Activated T-cell treated with anti-CD3 and anti-CD28 coated beads for 48 hours (primary cell): ENCODE measurements around the gene CBFA2T3.

ENCODE experiments used
- DNase-seq: peaks from one replicate; pipeline ENCODE4 v3.0.0-alpha.2; 2020; ENCODE audit warnings: low read depth

The CBFA2T3 gene

DNA sequence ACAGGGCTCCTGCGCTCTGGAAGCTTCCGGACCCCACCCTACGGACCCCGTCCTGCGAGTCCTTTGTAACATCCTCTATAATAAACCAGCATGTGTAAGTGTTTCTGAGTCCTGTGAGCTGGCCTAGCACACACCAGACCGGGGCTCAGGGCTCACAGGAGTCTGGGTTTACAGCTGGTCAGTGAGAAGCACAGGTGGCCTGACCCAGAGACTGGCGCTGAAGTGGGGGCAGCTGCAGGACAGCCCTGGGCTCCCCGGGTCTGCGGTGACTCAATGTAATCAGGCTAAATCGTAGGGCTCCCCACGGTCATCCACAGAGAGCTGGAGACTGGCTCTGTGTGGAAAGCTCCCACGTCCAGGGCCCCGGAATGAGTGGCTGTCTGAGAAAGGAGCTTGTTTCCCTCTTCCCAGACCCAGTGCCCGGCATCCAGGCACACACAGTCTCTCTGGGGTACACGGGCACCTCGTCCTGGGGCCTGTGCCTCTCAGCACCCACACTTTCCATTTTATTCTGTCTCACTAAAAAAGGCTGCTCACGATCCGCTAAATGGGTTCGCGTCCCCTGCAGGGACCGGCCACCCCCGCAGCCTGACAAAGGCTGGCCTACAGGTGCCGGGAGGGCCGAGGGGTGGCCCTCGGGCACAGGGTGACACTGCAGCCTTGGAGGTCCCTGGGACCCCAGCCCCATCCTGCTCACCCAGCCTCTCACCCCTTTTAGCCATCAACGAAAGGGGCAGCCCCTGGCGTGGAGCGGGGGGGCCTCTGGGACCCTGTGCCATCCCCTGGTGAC is 18.9 kb upstream of the CBFA2T3 start:
- no peak for DNase-seq

DNA sequence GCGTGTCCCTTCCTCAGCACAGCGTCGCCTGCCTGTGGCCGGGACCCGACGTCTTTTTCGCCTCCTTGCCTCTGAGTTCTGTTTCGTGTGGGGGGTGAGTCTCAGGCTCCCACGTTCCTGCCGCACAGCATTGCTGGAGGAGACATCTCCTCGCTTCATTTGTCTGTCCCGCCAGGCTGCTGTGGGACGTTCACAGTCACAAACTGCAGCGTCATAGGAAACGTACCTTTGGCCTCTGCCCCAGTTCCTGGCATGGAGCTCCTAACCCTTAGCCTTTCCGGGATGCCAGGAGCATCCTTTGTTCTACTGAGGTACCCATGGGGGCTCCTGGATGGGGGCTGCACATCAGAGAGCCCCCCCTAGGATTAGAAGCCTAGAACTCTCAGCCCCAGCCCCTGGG is 18.2 kb upstream of the CBFA2T3 start:
- no peak for DNase-seq

DNA sequence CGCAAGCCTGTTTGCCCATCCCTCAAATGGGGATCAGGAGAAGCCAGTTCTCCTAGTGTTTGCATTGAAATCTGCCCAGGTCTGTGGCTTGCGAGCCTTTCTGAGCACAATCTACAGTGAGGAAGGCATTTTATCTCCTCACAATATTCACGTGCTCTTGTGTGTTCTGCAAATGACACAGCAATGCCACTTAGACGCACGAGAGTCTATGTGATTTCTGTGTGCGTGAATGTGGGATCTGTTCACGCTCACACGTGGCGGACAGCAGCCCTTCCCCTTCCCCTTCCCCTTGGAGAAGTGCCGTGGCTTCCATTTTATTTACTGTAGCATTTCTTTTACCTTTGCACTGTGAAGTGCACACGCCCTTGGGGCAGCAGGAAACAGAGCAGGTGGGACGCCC is 17.7 kb upstream of the CBFA2T3 start:
- DNase-seq, result no peak

- no peak for DNase-seq
These were observed 17.1 kb upstream of the CBFA2T3 start for GRCh38 chr16:88993946-88994600.

- no peak for DNase-seq
These were observed 16.3 kb upstream of the CBFA2T3 start for GRCh38 chr16:88993166-88993761.

DNA sequence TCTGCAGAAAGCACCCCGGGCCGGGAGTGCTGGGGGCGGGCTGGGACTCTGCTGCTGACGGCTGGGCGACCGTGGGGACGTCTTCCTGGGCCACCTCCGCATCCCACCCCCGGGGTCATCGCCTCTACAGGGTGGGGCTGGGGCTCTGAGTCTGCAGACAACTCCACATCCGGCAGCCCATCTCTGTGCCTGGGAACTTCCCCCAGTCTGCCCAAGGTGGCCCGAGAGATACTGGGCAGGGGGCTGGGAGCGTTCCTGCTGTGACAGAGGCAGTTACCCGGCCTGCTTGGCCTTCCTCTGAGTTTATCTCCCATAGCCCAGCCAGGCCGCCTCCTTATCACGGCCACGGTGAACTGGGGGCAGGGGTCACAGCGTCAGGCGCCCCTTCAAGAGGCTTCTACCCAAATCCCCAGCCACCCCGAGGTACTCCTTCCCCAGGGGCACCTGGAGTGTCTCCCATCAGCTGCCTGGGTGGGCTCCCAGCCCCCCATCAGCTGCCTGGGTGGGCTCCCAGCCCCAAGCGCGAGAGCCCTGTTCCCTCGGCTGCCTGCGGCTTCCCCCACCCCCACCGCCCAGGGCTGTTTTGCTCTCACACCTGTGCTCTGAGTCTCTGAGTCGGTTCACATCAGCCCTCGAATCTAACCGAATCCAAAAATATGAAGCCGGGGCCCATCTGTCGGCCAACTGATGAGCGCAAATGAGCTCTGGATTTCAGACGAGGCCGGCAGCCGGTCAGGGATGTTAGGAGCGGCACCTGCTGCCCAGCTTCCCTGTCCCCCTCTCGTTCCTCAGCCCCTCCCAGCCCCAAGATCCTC is 15.6 kb upstream of the CBFA2T3 start:
- no peak for DNase-seq

DNA sequence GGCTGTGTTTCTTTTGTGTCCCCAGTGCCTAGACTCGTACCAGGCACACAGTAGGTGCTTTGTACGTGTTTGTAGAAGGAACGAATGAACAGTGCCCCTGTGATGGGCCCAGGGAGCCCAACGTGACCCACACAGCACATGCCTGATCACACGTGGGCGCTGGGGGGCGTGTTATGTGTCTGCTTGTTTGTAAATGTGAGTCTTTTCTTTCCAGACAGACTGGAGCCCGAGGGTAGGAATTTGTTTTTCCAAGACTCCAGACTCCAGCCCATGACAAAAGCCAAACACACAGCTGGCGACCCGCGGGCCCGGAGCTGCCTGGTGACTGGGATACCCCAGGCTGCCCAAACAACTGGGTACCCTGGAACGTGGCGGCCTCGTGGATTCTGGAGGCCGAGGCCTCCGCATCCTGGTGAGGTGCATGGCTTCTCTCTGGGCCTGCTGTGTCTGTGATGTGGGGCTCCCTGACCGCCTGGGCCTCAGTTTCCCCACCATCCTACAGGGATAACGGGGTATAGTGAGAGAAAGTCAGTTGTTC is 14.9 kb upstream of the CBFA2T3 start:
- no peak for DNase-seq

DNA sequence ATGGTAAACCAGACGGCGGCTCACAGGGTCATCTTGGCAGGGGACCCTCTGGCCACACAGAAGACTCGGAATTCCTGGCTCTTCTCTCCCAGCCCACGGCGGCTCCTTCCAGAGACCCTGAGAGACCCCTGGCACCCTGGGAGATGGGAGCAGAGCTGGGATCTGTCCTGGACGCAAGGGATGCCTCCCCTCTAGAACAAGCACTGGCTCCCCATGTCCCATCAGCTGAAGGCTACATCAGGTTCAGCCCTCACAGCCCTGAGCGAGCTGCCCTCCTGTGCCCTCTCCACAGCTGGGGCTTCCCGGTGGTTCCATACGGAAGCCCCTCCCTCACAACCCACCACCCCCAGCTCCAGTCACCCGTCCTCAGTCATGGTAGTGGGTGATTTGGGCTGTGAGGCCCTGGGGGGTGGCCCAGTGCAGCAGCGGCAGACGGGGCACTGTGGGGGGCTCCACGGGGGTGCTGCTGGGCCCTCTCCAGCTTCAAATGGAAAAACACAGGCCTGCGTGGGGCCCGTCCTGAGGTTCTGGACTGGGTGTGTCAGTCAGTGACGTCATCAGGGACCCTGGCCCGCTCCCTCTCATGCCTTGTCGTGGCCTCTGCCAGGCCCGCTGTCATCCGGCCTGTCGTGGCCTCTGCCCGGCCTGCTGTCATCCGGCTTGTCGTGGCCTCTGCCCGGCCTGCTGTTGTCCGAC is 13.0 kb upstream of the CBFA2T3 start:
- DNase-seq, result no peak

GRCh38 chr16:88988980-88989811 is 12.2 kb upstream of the CBFA2T3 start:
- no peak for DNase-seq

DNA sequence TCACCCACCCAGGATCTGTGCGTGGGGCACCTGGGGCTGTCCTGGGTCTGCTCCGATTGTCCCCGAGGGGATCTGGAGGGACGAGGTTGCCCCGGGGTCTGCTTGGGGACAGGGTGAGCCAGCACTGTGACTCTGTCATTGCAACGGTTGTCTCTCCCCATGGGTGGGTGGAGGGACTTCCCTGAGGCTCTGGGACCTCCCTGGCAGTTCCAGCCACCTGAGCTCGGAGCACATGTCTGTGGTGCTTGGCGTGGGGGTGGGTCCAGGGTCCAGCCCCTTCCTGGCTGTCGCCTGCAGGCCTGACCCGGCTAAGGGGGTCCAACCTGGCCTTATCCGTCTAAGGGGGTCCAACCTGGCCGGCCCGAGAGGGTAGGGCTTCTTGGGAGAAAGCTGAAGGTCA is 8.5 kb upstream of the CBFA2T3 start:
- DNase-seq, result no peak

GRCh38 chr16:88983771-88984687 is 7.0 kb upstream of the CBFA2T3 start:
- DNase-seq, result no peak

GRCh38 chr16:88983165-88983564 is 6.2 kb upstream of the CBFA2T3 start:
- no peak for DNase-seq

DNA sequence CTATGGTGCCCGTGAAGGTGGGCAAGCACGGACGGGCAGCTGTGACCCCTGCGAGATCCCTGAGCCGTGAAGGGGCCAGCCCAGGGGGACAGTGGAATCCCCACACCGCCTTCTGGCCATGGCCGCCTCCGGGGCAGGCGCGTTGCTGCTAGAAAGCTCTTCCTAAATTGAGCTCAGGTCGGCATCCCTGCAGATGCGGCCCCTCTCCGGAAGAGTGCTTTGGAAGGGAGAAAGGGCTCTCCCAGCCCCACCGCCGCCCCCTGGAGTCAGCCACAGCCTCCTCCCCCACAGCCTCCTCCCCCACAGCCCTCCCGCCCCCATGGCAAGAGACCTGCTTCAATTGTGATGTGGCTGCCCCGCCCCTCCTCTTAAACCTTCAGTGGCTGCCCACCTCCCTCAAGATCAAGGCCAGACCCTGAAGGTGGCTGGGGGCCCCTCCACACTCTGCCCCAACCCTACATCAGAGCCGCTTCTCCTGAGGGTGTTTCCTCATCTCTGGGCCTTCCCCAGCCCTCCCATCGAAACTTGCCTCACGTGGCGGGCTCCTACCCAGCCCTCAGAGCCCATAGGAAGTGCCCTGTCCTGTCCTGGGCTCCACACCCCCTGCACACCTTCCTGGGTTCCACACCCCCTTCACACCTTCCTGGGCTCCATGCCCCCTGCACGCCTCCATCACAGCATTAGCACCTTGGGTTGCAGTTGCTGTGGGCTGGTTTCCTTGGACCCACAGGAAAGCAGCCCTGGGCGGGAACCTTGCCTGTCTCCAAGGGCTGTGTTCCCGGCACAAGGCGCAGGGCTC is 5.5 kb upstream of the CBFA2T3 start:
- no peak for DNase-seq

- DNase-seq, result no peak
These were observed 2.5 kb upstream of the CBFA2T3 start for GRCh38 chr16:88979353-88980015.

DNA sequence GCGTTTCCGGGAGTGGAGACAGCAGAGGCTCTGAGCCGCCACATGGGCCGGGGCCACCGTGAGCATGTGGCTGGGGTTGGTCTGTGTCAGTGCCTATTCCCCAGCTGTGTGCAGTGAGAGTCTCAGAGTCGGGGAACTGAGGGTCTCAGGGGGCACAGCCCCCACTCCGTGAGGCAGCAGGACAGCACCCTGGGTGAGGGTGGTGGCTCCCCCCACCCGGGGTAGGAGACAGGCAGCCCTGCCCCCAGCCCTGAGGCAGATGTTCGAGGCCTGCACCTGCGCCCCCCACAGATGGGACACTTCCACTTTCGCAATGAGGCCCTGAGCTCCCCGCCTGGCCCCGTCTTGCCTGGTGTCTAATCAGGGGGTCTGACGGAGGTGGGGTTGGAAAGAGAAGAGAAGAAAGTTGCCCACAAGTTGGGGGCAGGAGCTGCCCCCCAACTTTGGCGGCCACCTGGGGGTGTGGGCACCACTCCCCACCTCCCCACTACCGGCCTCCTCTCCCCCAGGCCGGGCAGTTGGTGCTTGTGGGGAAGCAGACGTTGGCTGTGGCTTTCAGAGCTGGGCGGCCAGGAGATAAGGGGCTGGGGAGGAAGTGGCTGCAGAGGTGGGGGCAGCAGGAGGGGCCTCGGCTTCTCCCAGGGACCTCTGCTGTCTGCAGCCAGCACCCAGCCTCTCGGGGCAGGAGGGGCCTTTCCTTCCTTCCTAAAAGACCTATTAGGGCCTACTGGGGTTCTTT is 1.8 kb upstream of the CBFA2T3 start:
- DNase-seq, result no peak

DNA sequence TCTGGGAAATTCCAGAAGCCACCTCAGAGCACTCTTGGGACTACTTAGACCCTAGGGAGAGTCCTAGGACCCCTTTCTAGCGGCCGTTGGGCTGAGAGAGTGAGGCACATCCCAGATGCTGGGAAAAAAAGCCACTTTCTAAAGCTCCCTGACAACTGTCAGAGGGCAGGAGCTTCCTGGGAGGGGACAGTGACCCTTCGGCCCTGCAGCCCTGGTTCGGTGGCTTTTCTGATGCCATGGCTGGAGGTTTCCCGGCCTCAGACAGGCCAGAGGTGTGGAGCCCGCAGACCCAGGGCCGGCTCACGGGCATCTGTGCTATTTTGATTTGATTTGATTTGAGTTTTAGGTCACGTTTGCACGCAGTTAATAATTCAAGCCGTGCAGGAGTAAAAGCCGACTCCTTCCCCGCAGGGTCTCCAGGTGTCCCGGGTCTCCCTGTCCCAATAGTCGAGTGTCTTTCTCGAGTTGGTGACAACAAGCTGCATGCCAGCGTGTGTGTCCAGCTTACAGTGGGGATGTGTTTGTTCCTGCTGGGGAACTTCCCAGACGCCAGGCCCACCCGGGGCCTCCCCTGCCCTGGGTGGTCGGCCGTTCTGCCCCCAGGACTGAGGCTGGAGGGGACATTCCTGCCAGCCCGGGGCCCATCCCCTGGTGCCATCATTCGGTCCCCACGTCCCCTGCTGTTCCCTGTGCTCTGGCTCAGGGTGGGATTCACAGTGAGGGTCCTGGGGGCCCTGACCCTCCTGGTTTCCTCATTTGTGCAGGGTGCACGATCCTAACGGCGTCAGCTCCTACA is 1.0 kb upstream of the CBFA2T3 start:
- no peak for DNase-seq
